ENCODE results near the gene SPATA31D3. TPM values are rescaled to one million over a fixed set of nuclear protein-coding genes. Genes with fewer than 3 reads are reported as not detected.

Gene SPATA31D3
- total and polyA plus RNA-seq, 2 of the 8 experiments (the other 6 are each of a cell fraction or from before 2014, with no cell fraction given) = not detected

DNA sequence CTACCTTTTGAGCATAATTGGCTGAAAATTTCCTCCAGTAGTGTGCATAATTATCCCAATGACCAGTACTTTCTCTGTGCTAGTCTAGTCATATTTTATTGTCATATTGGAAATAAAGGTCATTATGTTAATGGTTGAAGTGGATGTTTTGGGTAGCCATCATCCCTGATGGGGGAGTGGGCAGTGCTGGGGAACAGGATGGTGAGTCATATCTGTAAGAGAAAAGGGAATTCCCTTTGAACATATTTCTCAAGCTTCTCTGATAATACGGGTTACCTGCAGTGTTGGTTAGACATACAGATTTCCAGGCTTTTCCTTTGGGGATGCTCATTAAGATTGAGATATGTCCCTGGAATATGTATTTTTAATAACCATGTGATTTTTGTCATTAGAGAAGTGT is 48.4 kb upstream of the SPATA31D3 start:
- no peak overlapping the region for H2BK12ac ChIP-seq (ENCODE audit: low read depth, low read length)
- no peak overlapping the region for H2BK5ac ChIP-seq (ENCODE audit: low read depth, low read length)
- ChIA-PET CTCF (ENCODE audit: partially characterized antibody) (no interaction called here), POLR2A (ENCODE audit: partially characterized antibody) (interaction anchor here (0.6 kb wide), 1 partner anchor 322 kb away, joined by 3 read pairs; no protein-coding TSS in a partner anchor)
- H3K4me1 ChIP-seq (replicated peaks in 1 of 4; ENCODE audit: control insufficient read depth in 3 of 4, insufficient read depth in 4 of 4, low read length in 3 of 4) = no peaks in the 10 kb centered on the region
- H3K36me3 ChIP-seq (ENCODE audit: control insufficient read depth in 2 of 4, insufficient read depth in 4 of 4, low read length in 3 of 4) = no peaks in the 10 kb centered on the region
- no peak overlapping the region for H3K23ac ChIP-seq (ENCODE audit: insufficient read length)
- no peak overlapping the region for H2AFZ ChIP-seq (ENCODE audit: low read length)
- no peak overlapping the region for H3K18ac ChIP-seq (ENCODE audit: extremely low read depth, low read length)
- WGBS, 2 experiments (ENCODE audit: extremely low coverage in 1 of 2, insufficient coverage in 1 of 2, insufficient read length in 1 of 2, insufficient replicate concordance in 2 of 2, low coverage in 1 of 2, low lambda C conversion rate in 2 of 2, missing lambda C conversion rate in 1 of 2) = 80% methylated on average over 1 of the region's 1 CpG; no CpG with 5 or more reads in 1 of the 2 experiments
- no peaks in the 10 kb centered on the region for H3K79me1 ChIP-seq (ENCODE audit: low read depth, low read length)
- H3K27ac ChIP-seq (ENCODE audit: low read depth, low read length) = no peak overlapping the region
- no peak overlapping the region for H2BK20ac ChIP-seq (ENCODE audit: low read length)
- no peak overlapping the region for H2BK120ac ChIP-seq (replicated peaks; ENCODE audit: low read depth, low read length)
- no peaks in the 10 kb centered on the region for H3K79me2 ChIP-seq (ENCODE audit: control insufficient read depth in 1 of 2, insufficient read depth in 2 of 2, low read length in 2 of 2)
- no peak overlapping the region for H4K5ac ChIP-seq (ENCODE audit: insufficient read length, low read depth, low read length)
- no peaks in the 10 kb centered on the region for H3K23me2 ChIP-seq (ENCODE audit: low read depth, low read length)
- H3K27me3 ChIP-seq (replicated peaks in 1 of 4; ENCODE audit: control insufficient read depth in 3 of 4, extremely low read depth in 1 of 4, insufficient read depth in 3 of 4, low read length in 3 of 4) = no peaks in the 10 kb centered on the region
- H3K56ac ChIP-seq (replicated peaks; ENCODE audit: insufficient read length, low read depth, low read length) = no peak overlapping the region
- FAIRE-seq (no peak), DNase-seq (ENCODE audit: low read depth in 1 of 2, low spot score in 2 of 2) (no peak)
- no peak overlapping the region for H3K4ac ChIP-seq (replicated peaks; ENCODE audit: insufficient read length, low read depth, low read length)
- H3K9ac ChIP-seq (replicated peaks in 1 of 4; ENCODE audit: extremely low read depth in 1 of 4, low read depth in 3 of 4, low read length in 3 of 4) = no peak overlapping the region
- no peak overlapping the region for H4K8ac ChIP-seq (ENCODE audit: extremely low read depth, insufficient read depth, low read length)
- no peaks in the 10 kb centered on the region for H3K9me3 ChIP-seq (ENCODE audit: insufficient read depth in 2 of 2, low read depth in 1 of 2, low read length in 1 of 2)
- no peak overlapping the region for H3K4me3 ChIP-seq (ENCODE audit: extremely low read depth in 1 of 4, insufficient read depth in 2 of 4, low read depth in 3 of 4, low read length in 4 of 4)
- H2AK5ac ChIP-seq (ENCODE audit: low read depth, low read length) = no peak overlapping the region
- no peak overlapping the region for H3K4me2 ChIP-seq (ENCODE audit: insufficient read depth in 1 of 2, low read depth in 2 of 2, low read length in 2 of 2)
- H3K14ac ChIP-seq (ENCODE audit: insufficient read length) = no peak overlapping the region
- no peak overlapping the region for H2BK15ac ChIP-seq (ENCODE audit: low read length)
- no peaks in the 10 kb centered on the region for H4K20me1 ChIP-seq (replicated peaks in 1 of 2; ENCODE audit: control insufficient read depth in 1 of 2, insufficient read depth in 2 of 2, low read length in 2 of 2)
- H4K91ac ChIP-seq (replicated peaks; ENCODE audit: insufficient read length, low read length) = no peak overlapping the region
- no peak for TF ChIP-seq CHD1 (IDR thresholded peaks at IDR 0.05; ENCODE audit: low read depth, low read length)
- no peak for TF ChIP-seq SP2 (IDR thresholded peaks at IDR 0.05; ENCODE audit: low read length)
- no peak for TF ChIP-seq RXRA (IDR thresholded peaks at IDR 0.05; ENCODE audit: insufficient read depth, low read depth, low read length)
- TF ChIP-seq, protein P1, sequence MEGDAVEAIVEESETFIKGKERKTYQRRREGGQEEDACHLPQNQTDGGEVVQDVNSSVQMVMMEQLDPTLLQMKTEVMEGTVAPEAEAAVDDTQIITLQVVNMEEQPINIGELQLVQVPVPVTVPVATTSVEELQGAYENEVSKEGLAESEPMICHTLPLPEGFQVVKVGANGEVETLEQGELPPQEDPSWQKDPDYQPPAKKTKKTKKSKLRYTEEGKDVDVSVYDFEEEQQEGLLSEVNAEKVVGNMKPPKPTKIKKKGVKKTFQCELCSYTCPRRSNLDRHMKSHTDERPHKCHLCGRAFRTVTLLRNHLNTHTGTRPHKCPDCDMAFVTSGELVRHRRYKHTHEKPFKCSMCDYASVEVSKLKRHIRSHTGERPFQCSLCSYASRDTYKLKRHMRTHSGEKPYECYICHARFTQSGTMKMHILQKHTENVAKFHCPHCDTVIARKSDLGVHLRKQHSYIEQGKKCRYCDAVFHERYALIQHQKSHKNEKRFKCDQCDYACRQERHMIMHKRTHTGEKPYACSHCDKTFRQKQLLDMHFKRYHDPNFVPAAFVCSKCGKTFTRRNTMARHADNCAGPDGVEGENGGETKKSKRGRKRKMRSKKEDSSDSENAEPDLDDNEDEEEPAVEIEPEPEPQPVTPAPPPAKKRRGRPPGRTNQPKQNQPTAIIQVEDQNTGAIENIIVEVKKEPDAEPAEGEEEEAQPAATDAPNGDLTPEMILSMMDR (IDR thresholded peaks at IDR 0.05; ENCODE audit: control extremely low read depth in 1 of 3, insufficient read depth in 1 of 3, low read depth in 1 of 3, low read length in 3 of 3) = no peak
- no peak for TF ChIP-seq CHD2 (IDR thresholded peaks at IDR 0.05; ENCODE audit: low read length)
- no peak for TF ChIP-seq POLR2AphosphoS5 (IDR thresholded peaks at IDR 0.05; ENCODE audit: low read depth, low read length)
- no peak for TF ChIP-seq TCF12 (IDR thresholded peaks at IDR 0.05; ENCODE audit: low read depth, low read length)
- no peak for TF ChIP-seq USF2 (IDR thresholded peaks at IDR 0.05; ENCODE audit: low read length)
- no peak for TF ChIP-seq CREB1 (IDR thresholded peaks at IDR 0.05)
- no peak for TF ChIP-seq YY1 (IDR thresholded peaks at IDR 0.05; ENCODE audit: low read depth, low read length)
- TF ChIP-seq EZH2 (IDR thresholded peaks at IDR 0.05; ENCODE audit: low read depth, low read length, severe bottlenecking) = no peak
- no peak for TF ChIP-seq TEAD4 (IDR thresholded peaks at IDR 0.05; ENCODE audit: low read depth, low read length)

All from H1 (cell line).